Caki2 (cell line): ENCODE data around the gene VRK2. TPM values are rescaled to one million over a fixed set of nuclear protein-coding genes. Genes with fewer than 3 reads are reported as not detected.

Experiments
- DNase-seq: peaks from one replicate; pipeline ENCODE4 v3.0.0-alpha.2; 2015; ENCODE audit warnings: low read depth
- in situ Hi-C: cut with HindIII; loops from 2 replicates; pipeline ENCODE4 v1.10.0; 2016; ENCODE audit warnings: low sequenced_read_pairs, low pct_unique_long_range_greater_than_20kb, mixed read lengths
- total RNA-seq: library from RNA; depleted of rRNA; stranded (reverse); fragments of >200 nt; shearing (Covaris generic); gene quantifications from 2 replicates; pipeline ENCODE4 v1.2.3, GENCODE V29; 2014; ENCODE audit warnings: low replicate concordance; rRNA removed

Gene VRK2
- total RNA-seq, 1 experiment from 2014 or later = 35.3 TPM

- DNase-seq = no peak
- in situ Hi-C loops = no loop called here
Measured at GRCh38 chr2:58194458-58194857, 147.9 kb downstream of the VRK2 start.

- in situ Hi-C loops = no loop called here
- no peak for DNase-seq
Measured at GRCh38 chr2:58195662-58196061, 149.1 kb downstream of the VRK2 start.

- in situ Hi-C loops = no loop called here
- DNase-seq = no peak
Measured at GRCh38 chr2:58197894-58198293, 151.3 kb downstream of the VRK2 start.

- DNase-seq = no peak
- in situ Hi-C loops = no loop called here
Measured at GRCh38 chr2:58202404-58202803, 155.8 kb downstream of the VRK2 start.

- no peak for DNase-seq
- in situ Hi-C loops = no loop called here
Measured at GRCh38 chr2:58203018-58203417, 156.4 kb downstream of the VRK2 start.

- no peak for DNase-seq
- in situ Hi-C loops = no loop called here
Measured at GRCh38 chr2:58204195-58204959, 157.8 kb downstream of the VRK2 start.

- in situ Hi-C loops = no loop called here
Measured at GRCh38 chr2:58206785-58207184, 160.2 kb downstream of the VRK2 start.

GRCh38 chr2:58207189-58207588, 160.6 kb downstream of the VRK2 start:
- DNase-seq = no peak
- in situ Hi-C loops = no loop called here

More at GRCh38 chr2:58206785-58207184, 160.2 kb downstream of the VRK2 start:
- DNase-seq = no peak

Other genes with a start within 250 kb of the VRK2 start
- gene FANCL, start 194.5 kb downstream of the VRK2 start, total RNA-seq = 34.8 and 44.9 TPM in 2 replicates